ENCODE measurements around the gene C2CD4C.

- no peak for TF ChIP-seq POLR2A (IDR thresholded peaks at IDR 0.05)
- TF ChIP-seq, protein P1, sequence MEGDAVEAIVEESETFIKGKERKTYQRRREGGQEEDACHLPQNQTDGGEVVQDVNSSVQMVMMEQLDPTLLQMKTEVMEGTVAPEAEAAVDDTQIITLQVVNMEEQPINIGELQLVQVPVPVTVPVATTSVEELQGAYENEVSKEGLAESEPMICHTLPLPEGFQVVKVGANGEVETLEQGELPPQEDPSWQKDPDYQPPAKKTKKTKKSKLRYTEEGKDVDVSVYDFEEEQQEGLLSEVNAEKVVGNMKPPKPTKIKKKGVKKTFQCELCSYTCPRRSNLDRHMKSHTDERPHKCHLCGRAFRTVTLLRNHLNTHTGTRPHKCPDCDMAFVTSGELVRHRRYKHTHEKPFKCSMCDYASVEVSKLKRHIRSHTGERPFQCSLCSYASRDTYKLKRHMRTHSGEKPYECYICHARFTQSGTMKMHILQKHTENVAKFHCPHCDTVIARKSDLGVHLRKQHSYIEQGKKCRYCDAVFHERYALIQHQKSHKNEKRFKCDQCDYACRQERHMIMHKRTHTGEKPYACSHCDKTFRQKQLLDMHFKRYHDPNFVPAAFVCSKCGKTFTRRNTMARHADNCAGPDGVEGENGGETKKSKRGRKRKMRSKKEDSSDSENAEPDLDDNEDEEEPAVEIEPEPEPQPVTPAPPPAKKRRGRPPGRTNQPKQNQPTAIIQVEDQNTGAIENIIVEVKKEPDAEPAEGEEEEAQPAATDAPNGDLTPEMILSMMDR (IDR thresholded peaks at IDR 0.05) = no peak
These were observed 25.9 kb downstream of the C2CD4C start for GRCh38 chr19:383040-383439.

Data from tibial nerve (tissue), 3 donors.